Measurements from ENCODE around the gene PDIK1L.

DNA sequence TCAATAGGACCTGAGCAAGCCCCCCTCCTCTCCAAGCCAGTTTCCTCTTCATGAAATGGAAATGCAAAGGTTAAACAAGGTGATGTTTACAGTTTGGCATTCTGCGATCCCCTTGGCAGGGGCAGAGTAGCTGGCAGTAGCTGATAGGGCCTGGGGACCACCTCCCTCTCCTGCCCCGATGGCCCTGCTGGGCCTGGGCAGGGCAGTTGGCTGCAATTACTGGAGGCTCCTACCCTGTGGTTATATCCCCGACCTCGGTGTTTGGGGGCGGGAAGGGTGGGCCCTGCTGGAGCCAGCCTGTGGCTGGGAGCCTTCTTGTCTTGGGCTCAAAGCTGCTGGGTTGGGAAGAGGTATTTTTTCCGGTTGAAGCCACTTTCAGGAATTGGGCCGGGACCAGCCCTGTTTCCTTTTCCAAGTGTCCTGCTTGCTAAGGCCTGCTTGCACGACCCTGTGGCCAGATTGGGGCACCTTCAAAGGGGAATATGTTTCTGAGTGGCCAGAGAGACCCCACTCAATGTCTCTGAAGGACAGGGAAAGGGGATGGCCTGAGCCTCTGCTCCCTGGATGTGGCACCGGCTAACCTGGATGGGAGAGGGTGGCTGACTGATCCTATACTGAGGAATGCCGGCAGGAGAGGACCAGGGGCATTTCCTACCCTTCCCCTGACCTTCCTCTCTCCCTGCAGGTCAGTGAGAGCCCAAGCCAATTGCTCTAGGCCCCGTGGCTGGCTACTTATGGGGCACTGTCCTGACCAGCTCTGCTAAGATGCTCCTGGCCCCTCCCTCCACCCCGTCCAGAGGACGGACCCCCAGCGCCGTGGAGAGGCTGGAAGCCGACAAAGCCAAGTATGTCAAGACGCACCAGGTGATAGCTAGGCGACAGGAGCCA, 49.1 kb downstream of the PDIK1L start:
- TF ChIP-seq, protein P1, sequence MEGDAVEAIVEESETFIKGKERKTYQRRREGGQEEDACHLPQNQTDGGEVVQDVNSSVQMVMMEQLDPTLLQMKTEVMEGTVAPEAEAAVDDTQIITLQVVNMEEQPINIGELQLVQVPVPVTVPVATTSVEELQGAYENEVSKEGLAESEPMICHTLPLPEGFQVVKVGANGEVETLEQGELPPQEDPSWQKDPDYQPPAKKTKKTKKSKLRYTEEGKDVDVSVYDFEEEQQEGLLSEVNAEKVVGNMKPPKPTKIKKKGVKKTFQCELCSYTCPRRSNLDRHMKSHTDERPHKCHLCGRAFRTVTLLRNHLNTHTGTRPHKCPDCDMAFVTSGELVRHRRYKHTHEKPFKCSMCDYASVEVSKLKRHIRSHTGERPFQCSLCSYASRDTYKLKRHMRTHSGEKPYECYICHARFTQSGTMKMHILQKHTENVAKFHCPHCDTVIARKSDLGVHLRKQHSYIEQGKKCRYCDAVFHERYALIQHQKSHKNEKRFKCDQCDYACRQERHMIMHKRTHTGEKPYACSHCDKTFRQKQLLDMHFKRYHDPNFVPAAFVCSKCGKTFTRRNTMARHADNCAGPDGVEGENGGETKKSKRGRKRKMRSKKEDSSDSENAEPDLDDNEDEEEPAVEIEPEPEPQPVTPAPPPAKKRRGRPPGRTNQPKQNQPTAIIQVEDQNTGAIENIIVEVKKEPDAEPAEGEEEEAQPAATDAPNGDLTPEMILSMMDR (IDR thresholded peaks at IDR 0.05) = no peak
- no peak for TF ChIP-seq EZH2 (IDR thresholded peaks at IDR 0.05)
